Psoas muscle (tissue), 8 donors: ENCODE data around the gene METRNL. TPM values are rescaled to one million over a fixed set of nuclear protein-coding genes. Genes with fewer than 3 reads are reported as not detected.

ENCODE experiments used
- ATAC-seq, 4 donors: fragments of 200-7000 bp; cut with Tn5 transposase; one replicate each; pipeline ENCODE4 v1.9.1; 2020; ENCODE audit warnings: moderate library complexity in 3 of 4, mild to moderate bottlenecking in 2 of 4
- DNase-seq, 2 donors: peaks; one replicate each; pipeline ENCODE4 v3.0.0-alpha.2; 2020
- H3K27ac ChIP-seq: fragments of 200-600 bp; one replicate; pipeline ENCODE4 v1.8.0; 2022
- H3K27me3 ChIP-seq, 3 donors: fragments of 200-600 bp in 1 of 3; one replicate each; pipeline versions ENCODE4 v1.6.1 to v1.8.0; 2013 to 2022; ENCODE audit warnings: low read length in 2 of 3, mild to moderate bottlenecking in 2 of 3, moderate library complexity in 1 of 3; ENCODE audit not compliant: insufficient read depth in 3 of 3
- H3K36me3 ChIP-seq, 2 donors: fragments of 200-600 bp in 1 of 2; one replicate each; pipeline versions ENCODE4 v1.6.1 to v1.8.0; 2013 to 2022; ENCODE audit warnings: low read depth in 1 of 2, mild to moderate bottlenecking in 1 of 2, moderate library complexity in 1 of 2; ENCODE audit not compliant: insufficient read depth in 1 of 2
- H3K4me1 ChIP-seq: fragments of 200-600 bp; one replicate; pipeline ENCODE4 v1.8.0; 2022
- H3K4me3 ChIP-seq: fragments of 200-600 bp; one replicate; pipeline ENCODE4 v1.8.0; 2022; ENCODE audit warnings: mild to moderate bottlenecking
- H3K9me3 ChIP-seq: fragments of 200-600 bp; one replicate; pipeline ENCODE4 v1.8.0; 2022
- WGBS, 3 donors: extraction: QIAGEN DNeasy Blood & Tissue Kit; methylation state at CpG; one replicate each; pipeline versions ENCODE4 v1.1.6 to v1.1.7; 2013; 5-methylcytosine and 5-hydroxymethylcytosine counted together
- intact Hi-C, 2 donors: fragments of 100-400 bp; cut with DNase I; formaldehyde crosslinking; loops; one replicate each; pipeline versions ENCODE4 v1.11.0 to v1.14.2; 2022
- polyA plus RNA-seq, 3 donors: library from polyadenylated mRNA; stranded (reverse); fragments of 200-250 nt; gene quantifications; one replicate each; pipeline ENCODE4 v1.2.3, GENCODE V29; 2013
- total RNA-seq, 4 donors: library from RNA; stranded (reverse); fragmentation: NEBNext Ultra II Directional in 2 of 4; extraction: Animal tissue kit (Norgen Biotek cat#: 25700) in 2 of 4; gene quantifications; one replicate each; pipeline versions ENCODE4 v1.2.1 to v1.2.4, GENCODE V29; 2021 to 2023
- TF ChIP-seq, protein P1 (sequence below): fragments of 200-600 bp; IDR thresholded peaks from one replicate; pipeline ENCODE4 v1.8.0; 2022; ENCODE audit warnings: antibody characterized with exemption
- donor health status: healthy with polysubstance abuse.
- donor health status: DM: no; HTN: no; CAD: no; lungs with moderate emphysema.
- donor health status: Bipolar disorder and iron deficiency.
- donor health status: healthy.
- donor health status: DM: yes; HTN: yes; CAD: no.
- donor health status: DM: no; HTN: no; CAD: no.
- donor health status: DM: no; HTN: no; CAD: no.
- donor health status: DM: yes; HTN: yes; CAD: no.

Gene METRNL
- total and polyA plus RNA-seq, 7 donors, result 6.7 to 81.7 (median 12.1) TPM

DNA sequence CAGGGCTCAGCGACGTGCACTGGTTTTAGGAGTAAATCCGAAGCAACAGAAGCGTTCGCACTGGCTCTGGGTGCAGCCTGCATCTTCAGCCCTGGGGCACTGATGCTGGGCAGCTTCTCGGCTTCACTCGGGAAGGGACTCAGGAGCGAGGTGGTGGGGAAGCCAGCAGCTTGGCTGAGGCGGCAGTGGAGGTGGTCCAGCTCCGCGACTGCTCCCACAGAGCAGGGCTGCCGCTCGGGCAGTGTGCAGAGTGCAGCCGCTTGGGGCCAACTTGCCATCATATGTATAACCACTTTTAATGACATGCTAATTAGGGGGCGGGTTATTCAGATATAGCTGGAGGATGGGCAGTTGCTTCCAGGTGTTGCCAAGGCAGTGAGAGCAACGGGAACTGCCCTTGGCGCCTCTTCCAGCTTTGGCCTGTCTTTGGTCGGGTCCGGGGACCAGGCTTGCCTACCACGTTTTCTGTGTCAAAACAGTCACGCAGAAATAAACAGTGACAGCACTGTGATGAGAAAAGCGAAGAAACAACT lies 26.7 kb downstream of the METRNL start:
- 41 to 70% (median 48%) methylated on average over 22 of the region's 22 CpGs for whole genome bisulfite sequencing, 3 donors
- Histone ChIP-seq H3K4me1 (peaks cover 9% of the 10 kb centered on the region), H3K9me3 (no peaks in the 10 kb centered on the region), H3K36me3 (no peaks in the 10 kb centered on the region), H3K4me3 (no peak overlapping the region), H3K27ac (no peak overlapping the region), H3K27me3 (peaks cover 0 to 61% (median 18%) of the 10 kb centered on the region in 3 donors)
- DNase-seq (no peak), ATAC-seq (no peak)
- TF ChIP-seq, protein P1, sequence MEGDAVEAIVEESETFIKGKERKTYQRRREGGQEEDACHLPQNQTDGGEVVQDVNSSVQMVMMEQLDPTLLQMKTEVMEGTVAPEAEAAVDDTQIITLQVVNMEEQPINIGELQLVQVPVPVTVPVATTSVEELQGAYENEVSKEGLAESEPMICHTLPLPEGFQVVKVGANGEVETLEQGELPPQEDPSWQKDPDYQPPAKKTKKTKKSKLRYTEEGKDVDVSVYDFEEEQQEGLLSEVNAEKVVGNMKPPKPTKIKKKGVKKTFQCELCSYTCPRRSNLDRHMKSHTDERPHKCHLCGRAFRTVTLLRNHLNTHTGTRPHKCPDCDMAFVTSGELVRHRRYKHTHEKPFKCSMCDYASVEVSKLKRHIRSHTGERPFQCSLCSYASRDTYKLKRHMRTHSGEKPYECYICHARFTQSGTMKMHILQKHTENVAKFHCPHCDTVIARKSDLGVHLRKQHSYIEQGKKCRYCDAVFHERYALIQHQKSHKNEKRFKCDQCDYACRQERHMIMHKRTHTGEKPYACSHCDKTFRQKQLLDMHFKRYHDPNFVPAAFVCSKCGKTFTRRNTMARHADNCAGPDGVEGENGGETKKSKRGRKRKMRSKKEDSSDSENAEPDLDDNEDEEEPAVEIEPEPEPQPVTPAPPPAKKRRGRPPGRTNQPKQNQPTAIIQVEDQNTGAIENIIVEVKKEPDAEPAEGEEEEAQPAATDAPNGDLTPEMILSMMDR, result no peak
- intact Hi-C loops, result no loop called here

DNA sequence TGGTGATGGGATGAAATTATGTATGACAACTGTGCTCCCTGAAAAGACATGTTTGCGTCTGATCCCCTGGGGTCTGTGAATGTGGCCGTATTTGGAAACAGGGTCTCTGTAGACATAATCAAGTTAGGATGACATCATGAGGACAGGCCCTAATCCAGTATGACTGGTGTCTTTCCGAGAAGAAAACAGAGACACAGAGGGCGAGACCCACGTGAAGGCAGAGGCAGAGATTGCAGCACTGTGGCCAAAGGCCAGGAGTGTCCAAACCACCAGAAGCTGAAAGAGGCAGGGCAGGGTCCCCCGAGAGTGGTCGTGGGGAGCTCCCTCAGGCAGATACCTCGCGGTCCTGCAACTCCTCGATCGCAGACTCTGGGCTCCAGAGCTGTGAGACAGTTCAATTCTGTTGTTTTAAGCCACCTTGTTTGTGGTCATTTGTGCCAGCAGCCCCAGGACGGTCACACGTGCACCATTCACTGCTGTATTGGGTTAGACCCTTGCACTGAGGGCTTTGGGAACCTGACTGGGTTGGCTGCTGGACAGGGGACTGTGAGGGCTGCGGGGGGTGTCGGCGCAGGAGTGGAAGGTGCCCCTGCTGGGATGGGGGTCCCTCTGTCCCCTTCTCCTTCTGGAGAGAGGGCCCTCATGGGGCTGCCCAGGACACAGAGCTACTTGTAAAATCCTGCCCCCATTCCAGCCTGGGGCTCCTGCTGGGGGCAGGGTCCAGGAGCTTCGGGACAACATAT lies 27.7 kb downstream of the METRNL start:
- ATAC-seq (no peak), DNase-seq (peak in 1 of 2 donors; percentile 73)
- 54 to 65% (median 58%) methylated on average over 17 of the region's 17 CpGs for WGBS, 3 donors
- Histone ChIP-seq H3K27ac (no peak overlapping the region), H3K36me3 (no peaks in the 10 kb centered on the region), H3K9me3 (no peaks in the 10 kb centered on the region), H3K27me3 (peaks cover 0 to 67% (median 12%) of the 10 kb centered on the region in 3 donors), H3K4me3 (no peak overlapping the region), H3K4me1 (peaks cover 4% of the 10 kb centered on the region)
- TF ChIP-seq, protein P1, result no peak
- intact Hi-C loops, result no loop called here

DNA sequence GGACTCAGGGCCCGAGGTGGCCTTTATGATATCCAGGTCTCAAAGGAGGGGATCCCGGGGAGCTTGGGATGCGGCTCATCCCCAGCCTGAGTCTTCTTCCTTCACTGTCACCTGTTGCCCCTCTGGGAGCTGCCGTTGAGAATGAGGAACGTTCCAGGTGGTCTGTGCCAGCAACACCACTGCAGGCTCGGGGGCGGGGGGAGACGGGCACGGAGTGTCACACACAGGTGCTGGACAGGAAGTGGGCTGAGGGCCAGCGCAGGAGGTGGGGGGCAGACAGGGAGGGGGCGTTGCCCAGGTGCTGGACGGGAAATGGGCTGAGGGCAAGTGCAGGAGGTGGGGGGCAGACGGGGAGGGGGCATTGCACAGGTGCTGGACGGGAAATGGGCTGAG lies 28.2 kb downstream of the METRNL start:
- peaks cover 0 to 72% (median 12%) of the 10 kb centered on the region in 3 donors for H3K27me3 ChIP-seq
- H3K4me1 ChIP-seq, result peaks cover 4% of the 10 kb centered on the region

DNA sequence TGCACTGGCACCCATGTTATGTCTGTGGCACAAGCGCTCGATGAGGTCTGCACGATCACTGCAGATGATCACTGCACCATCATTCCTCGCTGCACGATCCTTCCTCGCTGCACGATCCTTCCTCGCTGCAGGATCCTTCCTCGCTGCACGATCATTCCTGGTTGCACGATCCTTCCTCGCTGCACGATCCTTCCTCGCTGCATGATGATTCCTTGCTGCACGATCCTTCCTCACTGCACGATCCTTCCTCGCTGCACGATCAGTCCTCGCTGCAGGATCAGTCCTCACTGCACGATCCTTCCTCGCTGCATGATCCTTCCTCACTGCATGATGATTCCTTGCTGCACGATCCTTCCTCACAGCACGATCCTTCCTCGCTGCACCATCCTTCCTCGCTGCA lies 29.3 kb downstream of the METRNL start:
- Histone ChIP-seq H3K27ac (no peak overlapping the region), H3K4me1 (peaks cover 4% of the 10 kb centered on the region), H3K9me3 (no peaks in the 10 kb centered on the region), H3K36me3 (no peaks in the 10 kb centered on the region), H3K27me3 (peaks cover 0 to 74% (median 10%) of the 10 kb centered on the region in 3 donors), H3K4me3 (no peak overlapping the region)
- 92 to 95% (median 92%) methylated on average over 25 of the region's 25 CpGs for WGBS, 3 donors
- DNase-seq (no peak), ATAC-seq (no peak)
- intact Hi-C loops, result no loop called here
- TF ChIP-seq, protein P1, result no peak

More for the DNA sequence above, 28.2 kb downstream of the METRNL start:
- ATAC-seq (no peak), DNase-seq (no peak)
- Histone ChIP-seq H3K36me3 (no peaks in the 10 kb centered on the region), H3K27ac (no peak overlapping the region), H3K9me3 (no peaks in the 10 kb centered on the region), H3K4me3 (no peak overlapping the region)
- TF ChIP-seq, protein P1, result no peak
- intact Hi-C loops, result no loop called here
- WGBS, 3 donors, result 18 to 28% (median 22%) methylated on average over 10 to 14 of the region's 14 CpGs
